H1 (cell line): ENCODE results near the gene CHST13. TPM values are rescaled to one million over a fixed set of nuclear protein-coding genes. Genes with fewer than 3 reads are reported as not detected.

ENCODE experiments used
- CTCF ChIA-PET: fragments of 300-600 bp; sonication (Branson Sonifier 250); formaldehyde crosslinking; loops from one replicate; lab custom pipeline; 2021; ENCODE audit not compliant: partially characterized antibody; lab: Charles Lee
- POLR2A ChIA-PET: fragments of 300-600 bp; sonication (Branson Sonifier 250); formaldehyde crosslinking; loops from one replicate; lab custom pipeline; 2021; ENCODE audit warnings: inconsistent platforms; ENCODE audit not compliant: partially characterized antibody; lab: Charles Lee
- DNase-seq, 2 experiments: peaks; one replicate each; pipeline versions ENCODE4 v3.0.0 to v3.0.0-alpha.2; 2010 to 2022; ENCODE audit warnings: low spot score in 2 of 2, low read depth in 1 of 2, mixed read lengths in 1 of 2
- FAIRE-seq: peaks from 2 replicates; lab custom pipeline; 2011; peaks lifted over from hg19 to GRCh38; lab: Jason Lieb, UNC
- H2AFZ ChIP-seq: 2 replicates; pipeline ENCODE4 v1.8.1; 2012; ENCODE audit warnings: low read length, inconsistent platforms
- H2AK5ac ChIP-seq: 2 replicates; pipeline ENCODE4 v1.6.1; 2013; ENCODE audit warnings: low read depth, low read length
- H2BK120ac ChIP-seq: replicated peaks from 2 replicates; pipeline ENCODE3; 2013; ENCODE audit warnings: low read depth, low read length, inconsistent platforms
- H2BK12ac ChIP-seq: 2 replicates; pipeline ENCODE4 v1.6.1; 2013; ENCODE audit warnings: low read depth, low read length
- H2BK15ac ChIP-seq: 2 replicates; pipeline ENCODE4 v1.6.1; 2013; ENCODE audit warnings: low read length
- H2BK20ac ChIP-seq: 2 replicates; pipeline ENCODE4 v1.6.1; 2013; ENCODE audit warnings: low read length
- H2BK5ac ChIP-seq: 2 replicates; pipeline ENCODE4 v1.6.1; 2013; ENCODE audit warnings: low read depth, low read length
- H3K14ac ChIP-seq: 2 replicates; pipeline ENCODE4 v1.6.1; 2013; ENCODE audit warnings: inconsistent platforms; ENCODE audit not compliant: insufficient read length
- H3K18ac ChIP-seq: 2 replicates; pipeline ENCODE4 v1.6.1; 2013; ENCODE audit warnings: low read length; ENCODE audit errors: extremely low read depth
- H3K23ac ChIP-seq: 2 replicates; pipeline ENCODE4 v1.6.1; 2013; ENCODE audit warnings: inconsistent platforms; ENCODE audit not compliant: insufficient read length
- H3K23me2 ChIP-seq: 2 replicates; pipeline ENCODE4 v1.6.1; 2013; ENCODE audit warnings: low read depth, low read length
- H3K27ac ChIP-seq: 2 replicates; pipeline ENCODE4 v1.6.1; 2011; ENCODE audit warnings: low read depth, low read length, inconsistent platforms
- H3K27me3 ChIP-seq, 4 experiments: replicated peaks in 1 of 4; 1 replicate in 1 of 4; 2 replicates in 3 of 4; pipeline versions ENCODE4 v1.6.1 to v1.8.1; 2011 to 2013; ENCODE audit warnings: low read length in 3 of 4, mild to moderate bottlenecking in 3 of 4, inconsistent platforms in 2 of 4, mixed read lengths in 2 of 4, moderate library complexity in 1 of 4; ENCODE audit not compliant: control insufficient read depth in 3 of 4, insufficient read depth in 3 of 4; ENCODE audit errors: extremely low read depth in 1 of 4
- H3K36me3 ChIP-seq, 4 experiments: 2 replicates each; pipeline versions ENCODE4 v1.6.1 to v1.8.1; 2011 to 2013; ENCODE audit warnings: mild to moderate bottlenecking in 4 of 4, low read length in 3 of 4, moderate library complexity in 2 of 4, control low read depth in 1 of 4, inconsistent platforms in 1 of 4; ENCODE audit not compliant: insufficient read depth in 4 of 4, control insufficient read depth in 2 of 4
- H3K4ac ChIP-seq: replicated peaks from 2 replicates; pipeline ENCODE3; 2013; ENCODE audit warnings: low read length, low read depth, mixed read lengths, inconsistent platforms; ENCODE audit not compliant: insufficient read length
- H3K4me1 ChIP-seq, 4 experiments: replicated peaks in 1 of 4; 1 replicate in 1 of 4; 2 replicates in 3 of 4; pipeline versions ENCODE4 v1.6.1 to v1.8.1; 2011 to 2013; ENCODE audit warnings: low read length in 3 of 4, inconsistent platforms in 2 of 4, mixed read lengths in 1 of 4; ENCODE audit not compliant: insufficient read depth in 4 of 4, control insufficient read depth in 3 of 4
- H3K4me2 ChIP-seq, 2 experiments: 2 replicates each; pipeline versions ENCODE4 v1.6.1 to v1.8.1; 2011 to 2013; ENCODE audit warnings: low read depth in 2 of 2, low read length in 2 of 2, control low read depth in 1 of 2, inconsistent platforms in 1 of 2, mild to moderate bottlenecking in 1 of 2; ENCODE audit not compliant: insufficient read depth in 1 of 2
- H3K4me3 ChIP-seq, 4 experiments: fragments of 200-600, 300-600 bp in 1 of 4; sonication (generic), shearing (Covaris generic), sonication (Bioruptor Twin) in 1 of 4; 2 replicates each; pipeline versions ENCODE4 v1.5.1 to v1.8.1; 2011 to 2016; ENCODE audit warnings: low read length in 4 of 4, low read depth in 3 of 4, control low read depth in 2 of 4, inconsistent platforms in 2 of 4, mild to moderate bottlenecking in 2 of 4, mixed read lengths in 1 of 4, moderate library complexity in 1 of 4; ENCODE audit not compliant: insufficient read depth in 2 of 4; ENCODE audit errors: extremely low read depth in 1 of 4
- H3K56ac ChIP-seq: replicated peaks from 2 replicates; pipeline ENCODE3; 2013; ENCODE audit warnings: low read depth, mild to moderate bottlenecking, mixed read lengths, low read length, inconsistent platforms; ENCODE audit not compliant: insufficient read length
- H3K79me1 ChIP-seq: 2 replicates; pipeline ENCODE4 v1.6.1; 2013; ENCODE audit warnings: low read depth, low read length, control low read depth
- H3K79me2 ChIP-seq, 2 experiments: 2 replicates each; pipeline versions ENCODE4 v1.6.1 to v1.8.1; 2012 to 2013; ENCODE audit warnings: low read length in 2 of 2, mild to moderate bottlenecking in 2 of 2, inconsistent platforms in 1 of 2; ENCODE audit not compliant: insufficient read depth in 2 of 2, control insufficient read depth in 1 of 2
- H3K9ac ChIP-seq, 4 experiments: replicated peaks in 1 of 4; 1 replicate in 1 of 4; 2 replicates in 3 of 4; pipeline versions ENCODE4 v1.6.1 to v1.8.1; 2011 to 2013; ENCODE audit warnings: low read depth in 3 of 4, low read length in 3 of 4, control low read depth in 2 of 4, mild to moderate bottlenecking in 2 of 4, moderate library complexity in 2 of 4, inconsistent platforms in 1 of 4; ENCODE audit errors: extremely low read depth in 1 of 4
- H3K9me3 ChIP-seq, 2 experiments: 2 replicates each; pipeline versions ENCODE4 v1.6.1 to v1.8.1; 2012 to 2013; ENCODE audit warnings: mild to moderate bottlenecking in 2 of 2, moderate library complexity in 2 of 2, control low read depth in 1 of 2, inconsistent platforms in 1 of 2, low read depth in 1 of 2, low read length in 1 of 2, mixed read lengths in 1 of 2; ENCODE audit not compliant: insufficient read depth in 2 of 2
- H4K20me1 ChIP-seq, 2 experiments: replicated peaks in 1 of 2; 2 replicates each; pipeline versions ENCODE3 to v1.8.1; 2011 to 2013; ENCODE audit warnings: inconsistent platforms in 2 of 2, low read length in 2 of 2, mild to moderate bottlenecking in 1 of 2; ENCODE audit not compliant: insufficient read depth in 2 of 2, control insufficient read depth in 1 of 2
- H4K5ac ChIP-seq: 2 replicates; pipeline ENCODE4 v1.6.1; 2013; ENCODE audit warnings: low read length, low read depth, mixed read lengths, inconsistent platforms; ENCODE audit not compliant: insufficient read length
- H4K8ac ChIP-seq: 2 replicates; pipeline ENCODE4 v1.8.0; 2013; ENCODE audit warnings: mild to moderate bottlenecking, moderate library complexity, low read length, inconsistent platforms; ENCODE audit not compliant: insufficient read depth; ENCODE audit errors: extremely low read depth
- H4K91ac ChIP-seq: replicated peaks from 2 replicates; pipeline ENCODE3; 2013; ENCODE audit warnings: low read length, mixed read lengths, inconsistent platforms; ENCODE audit not compliant: insufficient read length
- CHD1 ChIP-seq: IDR thresholded peaks from 2 replicates; pipeline ENCODE4 v1.6.1; 2012; ENCODE audit warnings: low read depth, low read length, improper control_type of control experiment
- EGR1 ChIP-seq: IDR thresholded peaks from 2 replicates; pipeline ENCODE4 v1.6.1; 2011; ENCODE audit warnings: low read depth, low read length, borderline replicate concordance
- HDAC2 ChIP-seq, 2 experiments: fragments of 300-600 bp in 1 of 2; sonication (generic) in 1 of 2; IDR thresholded peaks; 2 replicates each; pipeline ENCODE4 v1.6.1; 2011 to 2012; ENCODE audit warnings: low read depth in 2 of 2, low read length in 2 of 2, mild to moderate bottlenecking in 2 of 2, moderate library complexity in 2 of 2, borderline replicate concordance in 1 of 2, inconsistent platforms in 1 of 2
- NANOG ChIP-seq: IDR thresholded peaks from 2 replicates; pipeline ENCODE4 v1.6.1; 2011; ENCODE audit warnings: low read length, low read depth, mild to moderate bottlenecking, inconsistent platforms; ENCODE audit not compliant: insufficient read depth, poor library complexity, severe bottlenecking
- PHF8 ChIP-seq: fragments of 200-600 bp; sonication (generic); conservative IDR thresholded peaks from 2 replicates; pipeline ENCODE4 v1.7.1; 2012; ENCODE audit warnings: low read depth, mild to moderate bottlenecking, inconsistent platforms, low read length, moderate library complexity
- POLR2AphosphoS5 ChIP-seq: IDR thresholded peaks from 2 replicates; pipeline ENCODE4 v1.6.1; 2011; ENCODE audit warnings: low read depth, low read length
- POU5F1 ChIP-seq: IDR thresholded peaks from 2 replicates; pipeline ENCODE4 v1.6.1; 2011; ENCODE audit warnings: low read depth, mild to moderate bottlenecking, low read length, moderate library complexity
- RFX5 ChIP-seq: IDR thresholded peaks from 2 replicates; pipeline ENCODE4 v1.6.1; 2011; ENCODE audit warnings: low read depth, low read length, improper control_type of control experiment, borderline replicate concordance
- RXRA ChIP-seq: IDR thresholded peaks from 2 replicates; pipeline ENCODE4 v1.6.1; 2011; ENCODE audit warnings: low read depth, mild to moderate bottlenecking, low read length, moderate library complexity; ENCODE audit not compliant: insufficient read depth
- SRF ChIP-seq: IDR thresholded peaks from 2 replicates; pipeline ENCODE4 v1.6.1; 2011; ENCODE audit warnings: mild to moderate bottlenecking, low read depth, low read length, moderate library complexity
- TBP ChIP-seq: IDR thresholded peaks from 2 replicates; pipeline ENCODE4 v1.6.1; 2011; ENCODE audit warnings: low read depth, low read length, improper control_type of control experiment
- TCF12 ChIP-seq: IDR thresholded peaks from 2 replicates; pipeline ENCODE4 v1.6.1; 2011; ENCODE audit warnings: low read depth, mild to moderate bottlenecking, low read length
- TEAD4 ChIP-seq: IDR thresholded peaks from 2 replicates; pipeline ENCODE4 v1.6.1; 2012; ENCODE audit warnings: low read depth, low read length, inconsistent platforms, mixed read lengths
- USF2 ChIP-seq: IDR thresholded peaks from 2 replicates; pipeline ENCODE4 v1.6.1; 2011; ENCODE audit warnings: low read length, improper control_type of control experiment
- WGBS, 2 experiments: shearing (Covaris generic) in 1 of 2; methylation state at CpG; one replicate each; pipeline versions ENCODE4 v1.1.6 to v1.1.7; 2013 to 2015; ENCODE audit warnings: low lambda C conversion rate in 2 of 2, mixed read lengths in 2 of 2, inconsistent platforms in 1 of 2, low coverage in 1 of 2, missing lambda C conversion rate in 1 of 2; ENCODE audit not compliant: insufficient replicate concordance in 2 of 2, insufficient coverage in 1 of 2, insufficient read length in 1 of 2; ENCODE audit errors: extremely low coverage in 1 of 2, missing lambda C conversion rate in 1 of 2; 5-methylcytosine and 5-hydroxymethylcytosine counted together
- polyA plus RNA-seq, 7 experiments: library from polyadenylated mRNA; depleted of rRNA in 3 of 7; stranded (reverse) in 5 of 7; unstranded in 2 of 7; fragments of >200 nt in 5 of 7; fragments of 200-250 nt in 2 of 7; gene quantifications; 1 replicate in 5 of 7; 2 replicates in 1 of 7; 4 replicates in 1 of 7; pipeline versions ENCODE4 v1.2.1 to v1.2.3, GENCODE V29; 2011 to 2013; ENCODE audit warnings: missing spikeins in 2 of 7, mixed read lengths in 2 of 7
- total RNA-seq: library from RNA; stranded (reverse); fragmentation: NEBNext Ultra II Directional; extraction: Animal tissue kit (Norgen Biotek cat#: 25700); gene quantifications from 2 replicates; pipeline ENCODE4 v1.2.1, GENCODE V29; 2021

Gene CHST13
- total and polyA plus RNA-seq, 2 of the 8 experiments (the other 6 are each of a cell fraction or from before 2014, with no cell fraction given), result 5.4 to 11.7 TPM

DNA sequence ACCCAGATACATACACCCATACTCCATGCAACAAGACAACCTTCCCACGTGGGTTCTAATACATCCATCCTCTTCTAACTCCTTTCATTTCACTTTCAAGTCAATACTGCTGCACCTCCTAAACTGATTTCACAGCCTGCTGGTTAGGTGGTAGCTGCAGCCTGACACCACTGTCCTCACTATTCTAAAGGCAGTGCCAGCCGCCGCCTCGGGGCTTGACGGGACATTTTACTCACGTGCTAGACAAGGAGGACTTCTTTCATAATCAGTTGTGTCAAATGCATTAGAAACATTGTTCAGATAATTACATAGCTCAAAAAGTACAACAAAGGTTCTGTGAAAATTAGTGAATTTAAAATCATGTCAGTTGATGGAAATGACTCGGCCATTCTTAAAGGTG lies 12.7 kb upstream of the CHST13 start:
- WGBS, 2 experiments, result 71% methylated on average over 7 of the region's 7 CpGs; no CpG with 5 or more reads in 1 of the 2 experiments
- no peak overlapping the region for H3K14ac ChIP-seq
- H3K79me1 ChIP-seq, result no peaks in the 10 kb centered on the region
- H2BK120ac ChIP-seq, result no peak overlapping the region
- no peak overlapping the region for H4K91ac ChIP-seq
- no peaks in the 10 kb centered on the region for H4K20me1 ChIP-seq
- CTCF ChIA-PET, result interaction anchor here (0.6 to 5.3 kb wide), 12 partner anchors 8 to 471 kb away, joined by 3 to 30 read pairs (median 3); partner anchors contain the start of gene PLXNA1
- H3K23me2 ChIP-seq, result no peaks in the 10 kb centered on the region; the same call in 1 of the 2 replicates
- no peak overlapping the region for H3K4ac ChIP-seq
- H2BK5ac ChIP-seq, result no peak overlapping the region
- no peak overlapping the region for H3K27ac ChIP-seq
- TF ChIP-seq SRF, result no peak
- no peak for TF ChIP-seq CHD1
- no peak for TF ChIP-seq RFX5
- no peak for TF ChIP-seq POLR2AphosphoS5
- no peak for TF ChIP-seq TBP
- TF ChIP-seq HDAC2 (IDR thresholded peaks at IDR 0.05; ENCODE audit: borderline replicate concordance in 1 of 2, low read depth in 2 of 2, low read length in 2 of 2), result no peak
- no peak for TF ChIP-seq TCF12
- TF ChIP-seq RXRA, result no peak
- no peak for TF ChIP-seq PHF8
- no peak for TF ChIP-seq TEAD4
- TF ChIP-seq EGR1, result no peak
- no peak for TF ChIP-seq USF2
- no peak for TF ChIP-seq POU5F1
- no peak for TF ChIP-seq NANOG
- TF ChIP-seq, all 59 proteins: peak for 0
- H3K23ac ChIP-seq, result no peak overlapping the region
- no peak overlapping the region for H4K8ac ChIP-seq
- H3K56ac ChIP-seq, result no peak overlapping the region
- H3K4me3 ChIP-seq, result no peak overlapping the region
- H3K27me3 ChIP-seq, result no peaks in the 10 kb centered on the region
- H3K36me3 ChIP-seq, result no peaks in the 10 kb centered on the region
- H3K4me2 ChIP-seq, result no peak overlapping the region
- H2AFZ ChIP-seq, result no peak overlapping the region
- DNase-seq (no peak), FAIRE-seq (no peak)
- no peaks in the 10 kb centered on the region for H3K79me2 ChIP-seq
- no peak overlapping the region for H2BK15ac ChIP-seq
- H4K5ac ChIP-seq, result no peak overlapping the region
- no peak overlapping the region for H3K9ac ChIP-seq
- H3K9me3 ChIP-seq, result no peaks in the 10 kb centered on the region
- no peak overlapping the region for H3K18ac ChIP-seq
- H2AK5ac ChIP-seq, result no peak overlapping the region
- no peak overlapping the region for H2BK20ac ChIP-seq
- H2BK12ac ChIP-seq, result no peak overlapping the region
- no peaks in the 10 kb centered on the region for H3K4me1 ChIP-seq
- POLR2A ChIA-PET, result interaction anchor here (1.2 kb wide), 1 partner anchor 38 kb away, joined by 3 read pairs; no protein-coding TSS in a partner anchor
